ENCODE measurements around the gene JAK2.
A peak's percentile ranks its signal among the peaks of the same experiment; 100 is the strongest.
"Not testable (repeated sequence)": the region's sequence is repeated elsewhere in the genome, so short reads cannot be mapped to it uniquely, and the experiment has no call there.

Gene JAK2

DNA sequence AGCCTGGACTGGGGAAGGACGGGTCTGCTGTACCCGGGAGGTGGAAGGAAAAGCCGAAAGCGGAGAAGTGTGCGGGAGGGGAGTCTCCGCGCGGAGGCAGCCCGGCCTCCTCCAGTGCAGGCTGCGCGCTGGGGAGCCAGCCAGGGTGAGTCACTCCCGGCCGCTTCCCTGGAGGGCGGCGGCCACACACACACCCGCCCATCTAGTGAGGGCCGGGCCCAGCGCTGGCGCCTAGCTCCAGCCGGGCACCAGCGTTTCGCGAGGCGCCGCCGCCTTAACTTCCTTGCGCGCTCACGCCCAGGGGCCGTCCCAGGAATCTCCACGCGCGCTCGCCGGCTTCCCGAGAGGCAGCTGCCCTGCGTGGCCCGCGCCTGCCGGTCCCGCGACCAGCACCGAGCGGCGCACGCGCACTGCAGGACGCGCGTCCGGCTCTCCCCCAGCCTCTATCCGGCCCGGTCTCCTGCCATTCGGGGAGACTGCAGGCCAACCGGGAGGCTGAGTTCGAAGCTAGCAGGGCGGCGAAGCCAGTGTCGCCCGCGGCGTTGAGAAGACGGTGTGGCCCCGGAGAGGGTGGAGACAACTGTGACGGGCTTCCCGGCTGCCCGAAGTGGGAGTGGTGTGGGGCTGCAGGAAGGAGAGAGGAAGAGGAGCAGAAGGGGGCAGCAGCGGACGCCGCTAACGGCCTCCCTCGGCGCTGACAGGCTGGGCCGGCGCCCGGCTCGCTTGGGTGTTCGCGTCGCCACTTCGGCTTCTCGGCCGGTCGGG is at the start of gene JAK2:
Gene JAK2 (plus strand): TSS at position 652 of the 765 bp plus-strand sequence. CDS start 36,716 bp downstream, outside the sequence.
- DNase-seq, result peak; percentile 95

DNA sequence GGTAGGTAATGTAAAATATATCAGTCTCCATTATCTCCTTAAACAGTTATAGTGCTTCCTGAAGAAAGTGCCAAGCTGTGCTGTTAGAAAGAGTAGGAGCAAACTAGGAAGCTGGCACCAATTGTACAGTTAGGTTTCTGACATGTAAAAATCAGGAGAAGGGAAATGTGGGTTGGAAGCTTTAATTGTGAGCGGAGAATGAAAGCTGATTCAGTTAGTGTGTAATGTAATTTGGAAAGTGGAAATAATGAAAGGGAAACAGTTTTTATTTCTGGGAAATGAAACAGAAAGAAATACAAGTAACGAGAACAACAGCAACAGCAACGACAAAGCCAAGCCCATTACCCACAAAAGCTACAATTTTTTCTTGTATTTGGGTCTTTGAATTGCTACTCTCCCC is 48.8 kb upstream of the JAK2 start:
- DNase-seq, result no peak

DNA sequence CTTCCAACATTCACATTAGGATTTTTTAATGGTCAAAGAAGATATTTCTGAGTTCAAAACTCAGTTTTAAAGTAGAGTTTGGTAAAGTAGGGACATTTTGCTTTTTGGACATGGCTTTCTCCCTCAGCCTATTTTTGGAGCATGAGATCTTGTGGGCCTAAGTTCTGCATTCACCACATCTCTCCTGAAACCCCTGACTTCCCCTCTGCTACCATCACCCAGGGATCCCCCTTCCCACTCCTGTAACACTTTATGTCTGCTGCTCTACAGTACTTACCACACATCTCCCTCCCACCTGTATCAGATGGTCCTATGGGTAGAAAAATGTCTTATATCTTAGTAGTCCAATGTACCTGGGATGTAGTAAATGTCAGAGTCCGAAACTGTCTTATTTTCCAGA is 48.2 kb upstream of the JAK2 start:
- no peak for DNase-seq

DNA sequence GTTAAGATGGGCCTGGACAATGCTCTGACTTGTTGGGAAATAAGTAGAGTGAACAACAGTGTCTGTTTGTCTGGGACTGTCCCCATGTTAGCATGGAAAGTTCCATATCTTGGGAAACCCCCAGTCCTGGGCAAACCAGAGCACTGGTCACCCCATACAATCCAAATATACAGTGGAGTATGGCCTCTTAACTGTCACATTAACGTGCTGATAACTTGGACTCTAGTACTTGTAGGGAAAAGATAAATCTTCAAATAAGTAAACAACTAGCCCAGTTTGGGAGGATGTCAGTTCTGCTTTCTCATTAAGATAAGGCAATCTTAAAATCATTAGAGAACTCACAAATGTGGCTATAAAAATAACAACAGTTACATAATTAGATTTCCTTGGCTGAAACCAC is 47.6 kb upstream of the JAK2 start:
- no peak for DNase-seq

DNA sequence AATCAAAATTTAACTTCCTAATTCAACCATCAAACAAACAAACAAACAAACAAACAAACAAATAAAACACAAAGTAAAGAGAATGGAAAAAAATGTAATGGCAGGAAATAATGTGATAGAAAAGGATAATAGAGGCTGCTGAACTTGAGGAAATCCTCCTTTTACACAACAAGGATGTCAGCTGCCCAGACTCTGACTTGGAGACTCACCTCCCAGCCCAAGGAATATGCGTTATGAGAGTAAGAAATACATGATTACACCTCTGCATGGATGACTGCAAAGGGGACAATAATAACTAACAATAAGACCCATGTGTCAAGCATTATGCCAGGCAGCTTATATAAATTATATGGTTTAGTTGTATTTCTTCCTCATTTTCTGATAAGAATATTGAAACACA is 46.6 kb upstream of the JAK2 start:
- DNase-seq, result no peak

DNA sequence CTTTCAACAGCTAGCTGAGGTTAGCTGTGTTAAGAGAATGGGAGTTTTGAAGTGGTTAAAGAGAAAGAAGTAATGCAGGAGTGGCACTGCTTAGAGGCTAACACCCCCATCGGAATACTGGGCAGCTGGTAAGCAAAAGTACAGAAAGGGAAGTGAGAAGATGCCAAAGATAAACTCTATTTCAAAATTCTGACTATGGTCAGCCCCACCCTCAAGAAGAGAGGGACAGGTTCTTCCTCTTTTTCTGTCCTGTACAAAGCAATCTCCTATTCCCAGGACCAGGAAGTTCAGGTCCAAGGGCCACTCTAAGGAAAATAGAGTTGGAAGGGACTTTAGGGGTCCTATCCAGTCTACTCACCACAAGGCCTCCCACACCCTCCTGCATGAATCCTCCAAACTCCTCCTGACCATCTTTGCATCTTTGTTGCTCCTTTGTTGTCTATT is 45.9 kb upstream of the JAK2 start:
- DNase-seq, result no peak

DNA sequence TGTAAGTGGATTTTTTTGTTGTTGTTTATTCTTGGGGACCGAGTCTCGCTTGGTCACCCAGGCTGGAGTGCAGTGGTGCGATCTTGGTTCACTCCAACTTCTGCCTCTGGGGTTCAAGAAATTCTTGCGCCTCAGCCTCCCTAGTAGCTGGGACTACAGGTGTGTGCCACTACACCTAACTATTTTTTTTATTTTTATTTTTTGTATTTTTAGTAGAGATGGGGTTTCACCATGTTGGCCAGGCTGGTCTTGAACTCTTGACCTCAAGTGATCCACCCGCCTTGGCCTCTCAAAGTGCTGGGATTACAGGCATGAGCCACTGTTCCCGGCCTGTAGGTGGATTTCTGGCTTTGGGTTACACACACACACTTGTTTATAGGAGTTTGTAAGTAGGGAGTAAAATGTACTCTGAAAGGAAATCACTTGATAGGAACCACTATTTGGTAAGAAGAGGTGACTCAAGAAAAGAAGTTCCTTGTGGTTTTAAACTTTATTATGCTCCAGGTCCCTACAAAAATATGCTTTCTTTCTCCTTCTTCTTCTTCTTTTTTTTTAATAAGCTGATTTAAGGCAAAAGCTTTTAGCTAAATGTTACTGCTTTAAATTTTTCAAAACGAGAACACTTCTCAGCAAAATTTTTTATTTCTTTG is 42.9 kb upstream of the JAK2 start:
- not testable (repeated sequence) for DNase-seq

DNA sequence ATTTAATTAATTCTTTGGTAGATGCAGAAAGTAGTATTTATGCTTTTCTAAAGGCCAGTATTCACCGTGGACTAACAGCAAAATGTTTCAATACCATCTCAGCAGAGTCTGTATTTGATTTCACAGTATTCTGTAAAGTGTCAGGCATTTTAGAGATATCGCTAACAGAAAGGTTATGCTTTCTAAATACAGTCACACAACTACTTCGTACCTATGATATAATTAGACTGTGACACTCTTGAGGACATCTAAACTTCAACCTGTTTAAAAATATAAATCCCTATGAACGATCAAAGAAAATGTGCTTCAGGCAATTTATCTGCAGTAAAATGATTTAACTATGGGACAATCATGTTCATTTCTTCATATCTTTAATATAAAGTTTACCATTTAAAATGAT is 41.7 kb upstream of the JAK2 start:
- no peak for DNase-seq

DNA sequence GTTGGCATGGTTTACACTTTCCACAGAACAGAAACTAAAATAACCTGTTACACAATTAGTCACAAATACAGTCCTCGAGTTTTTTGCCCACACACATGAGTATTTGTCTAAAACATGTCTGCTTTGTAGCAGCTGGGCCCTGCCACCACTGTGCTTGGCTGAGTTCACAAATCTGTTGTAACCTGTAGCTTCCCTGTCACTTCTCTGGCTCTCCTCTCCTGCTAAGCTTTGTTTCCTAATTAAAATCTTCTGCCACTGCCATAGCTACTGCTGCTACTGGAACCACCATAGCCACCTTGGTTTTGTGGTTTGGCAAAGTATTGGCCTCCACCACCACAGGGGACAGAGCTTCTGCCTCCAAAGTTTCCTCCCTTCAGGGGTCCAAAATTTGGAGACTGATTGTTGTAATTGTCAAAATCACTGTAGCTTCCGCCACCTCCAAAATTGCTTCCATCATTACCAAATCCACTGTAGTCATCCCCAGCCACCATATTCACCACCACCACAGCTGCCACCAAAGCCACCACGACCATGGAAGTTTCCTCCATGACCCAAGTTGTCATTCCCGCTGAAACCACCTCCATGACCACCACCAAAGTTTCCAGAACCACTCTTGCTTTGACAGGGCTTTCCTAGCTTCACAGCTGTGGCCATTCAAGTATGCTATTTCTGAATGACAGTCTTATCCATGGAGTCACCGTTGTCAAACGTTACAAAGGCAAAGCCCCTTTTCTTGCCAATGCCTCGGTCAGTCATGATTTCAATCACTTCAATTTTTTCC is 40.5 kb upstream of the JAK2 start:
- not testable (repeated sequence) for DNase-seq

DNA sequence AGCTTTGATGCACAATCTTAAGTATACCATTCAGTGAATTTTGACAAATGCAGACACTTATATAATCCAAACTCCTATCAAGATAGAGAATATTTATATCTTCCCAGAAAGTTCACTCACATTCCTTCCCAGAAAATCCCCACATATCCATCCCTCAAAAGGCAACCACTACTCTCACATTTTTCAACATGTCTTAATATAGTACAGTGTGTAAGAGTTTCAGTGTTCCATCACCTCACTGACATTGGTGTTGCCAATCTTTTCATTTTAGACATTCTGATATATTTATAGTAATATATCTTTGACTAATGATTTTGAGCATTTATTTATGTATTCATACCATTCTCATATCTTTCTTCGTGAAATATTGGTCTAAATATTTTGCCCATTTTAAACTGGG is 38.1 kb upstream of the JAK2 start:
- no peak for DNase-seq

DNA sequence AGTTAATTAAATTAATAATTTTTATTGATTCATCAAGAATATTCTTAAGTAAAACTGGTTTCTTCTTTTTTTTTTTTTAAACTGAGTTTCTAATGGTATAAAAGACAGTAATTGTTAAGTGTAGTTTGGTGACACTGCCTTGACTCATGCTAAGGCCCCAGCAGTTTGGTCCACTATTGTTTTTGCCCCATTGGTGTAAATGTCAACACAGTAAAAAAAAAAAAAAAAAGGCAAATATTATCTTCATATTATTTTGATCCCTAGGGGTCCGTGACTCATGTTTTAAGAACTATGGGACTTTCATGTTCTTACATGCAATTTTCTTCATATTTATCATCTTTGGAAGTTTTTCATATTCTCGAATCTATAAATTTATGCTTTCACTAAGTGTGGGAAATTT is 29.2 kb upstream of the JAK2 start:
- no peak for DNase-seq

DNA sequence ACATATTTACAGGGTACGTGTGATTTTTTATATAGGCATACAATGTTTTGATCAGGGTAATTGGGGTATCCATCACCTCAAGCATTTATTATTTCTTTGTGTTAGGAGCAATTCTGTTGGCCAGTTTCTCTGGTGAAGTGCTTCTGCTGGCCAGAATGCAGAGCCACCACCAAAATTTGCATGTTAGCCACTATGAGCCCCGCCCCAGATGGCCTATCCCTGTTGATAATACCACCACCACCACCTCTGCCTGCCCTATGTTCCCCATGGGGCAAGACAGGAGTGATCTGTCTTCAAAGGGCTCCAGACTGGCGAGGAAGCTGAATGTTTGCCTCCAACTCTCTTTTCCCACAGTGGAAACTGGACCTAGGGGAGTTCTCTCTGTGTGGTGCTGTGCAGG is 26.0 kb upstream of the JAK2 start:
- no peak for DNase-seq

DNA sequence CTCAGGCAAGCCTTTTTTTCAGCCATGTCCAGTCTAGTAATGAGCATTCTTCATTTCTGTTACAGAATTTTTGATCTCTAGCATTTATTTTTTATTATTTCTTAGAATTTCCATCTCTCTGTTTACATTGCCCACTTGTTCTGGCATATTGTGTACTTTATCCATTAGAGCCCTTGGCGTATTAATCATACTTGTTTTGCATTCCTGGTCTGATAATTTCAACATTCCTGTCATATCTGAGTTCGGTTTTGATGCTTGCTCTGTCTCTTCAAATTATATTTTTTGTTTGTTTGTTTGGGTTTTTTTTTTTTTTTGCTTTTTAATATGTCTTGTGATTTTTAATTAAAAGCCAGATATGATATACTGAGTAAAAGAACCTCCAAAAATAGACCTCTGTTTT is 23.0 kb upstream of the JAK2 start:
- no peak for DNase-seq

DNA sequence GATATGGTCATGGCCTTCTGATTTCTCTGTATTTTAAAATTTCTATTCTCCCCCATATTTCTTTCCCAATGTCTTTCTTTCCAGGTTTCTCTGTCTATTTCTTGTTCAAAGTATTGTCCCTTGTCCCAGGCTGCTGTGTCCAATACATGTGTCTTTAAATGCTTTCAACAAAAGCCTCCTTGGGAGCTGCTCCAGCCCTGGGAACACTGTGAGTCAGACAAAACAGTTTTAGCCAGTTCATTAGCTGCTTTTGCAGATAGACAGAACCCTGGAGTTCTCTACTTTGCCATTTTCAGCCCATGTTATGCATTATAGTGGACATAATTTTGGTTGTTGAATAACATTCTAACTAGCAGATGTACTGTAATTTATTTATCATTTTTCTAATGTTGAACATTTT is 20.5 kb upstream of the JAK2 start:
- no peak for DNase-seq

DNA sequence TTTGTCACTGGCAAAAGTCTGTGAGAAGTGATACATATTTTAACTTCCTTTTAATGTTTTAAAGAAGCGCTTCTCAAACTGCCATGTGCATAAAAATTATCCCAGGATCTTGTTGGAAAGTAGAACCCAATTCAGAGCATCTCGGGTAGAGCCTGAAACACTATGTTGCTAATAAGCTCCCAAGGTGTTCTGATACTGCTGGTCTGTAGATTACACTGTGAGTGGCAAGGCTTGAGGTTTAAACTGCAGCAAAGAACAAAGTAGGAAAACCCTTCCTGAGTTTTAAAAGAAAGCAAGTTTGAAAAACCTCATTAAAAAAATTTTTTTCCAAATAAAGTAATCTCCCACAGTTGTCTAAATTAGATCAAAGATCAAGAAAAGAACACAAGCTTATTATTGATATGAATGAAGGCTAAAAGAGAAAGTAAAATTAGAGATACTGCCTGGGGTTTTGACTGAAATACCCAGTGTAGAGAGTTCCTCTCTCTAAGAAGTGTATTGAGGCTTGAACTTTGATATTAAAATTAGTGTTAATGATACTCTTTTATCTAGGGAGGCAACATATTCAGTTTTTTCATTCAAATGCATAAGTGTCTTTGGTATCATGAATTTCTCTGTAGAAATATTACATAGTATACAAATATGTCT is 19.8 kb upstream of the JAK2 start:
- no peak for DNase-seq

DNA sequence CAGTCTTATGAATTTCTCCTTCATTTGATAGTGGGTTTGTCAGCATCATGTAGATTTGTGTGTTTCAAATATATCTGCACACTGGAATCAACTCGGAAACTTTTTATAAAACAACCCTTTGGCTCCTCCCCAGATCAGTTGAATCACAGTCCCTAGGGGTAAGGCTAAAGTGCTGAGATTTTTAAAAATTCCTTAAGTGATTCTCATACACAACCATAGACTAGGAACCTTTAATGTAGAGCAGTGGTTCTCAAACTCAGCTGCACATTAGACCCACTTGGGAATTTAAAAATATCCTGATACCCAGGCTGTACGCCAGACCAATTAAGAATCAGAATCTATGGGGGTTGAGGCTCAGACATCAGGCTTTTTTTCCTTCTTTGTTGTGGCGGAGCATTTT is 17.5 kb upstream of the JAK2 start:
- DNase-seq, result no peak

DNA sequence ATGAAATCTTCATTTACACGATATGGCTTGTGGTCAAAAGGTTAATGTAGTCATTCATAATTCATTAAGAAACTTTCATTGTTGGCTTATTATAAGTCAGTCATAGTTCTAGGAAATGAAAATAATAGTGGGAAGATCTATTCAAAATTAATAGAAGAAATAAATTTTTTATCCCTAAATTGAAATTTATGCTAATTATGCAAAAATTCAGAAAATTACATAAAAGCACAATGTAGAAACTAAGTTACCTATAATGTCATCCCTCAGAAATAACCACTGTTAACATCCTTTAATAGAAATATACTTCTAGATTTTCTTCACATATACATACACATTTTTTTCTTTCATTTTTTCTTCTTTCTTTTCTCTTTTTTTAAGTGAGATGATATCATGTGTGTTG is 15.9 kb upstream of the JAK2 start:
- no peak for DNase-seq

DNA sequence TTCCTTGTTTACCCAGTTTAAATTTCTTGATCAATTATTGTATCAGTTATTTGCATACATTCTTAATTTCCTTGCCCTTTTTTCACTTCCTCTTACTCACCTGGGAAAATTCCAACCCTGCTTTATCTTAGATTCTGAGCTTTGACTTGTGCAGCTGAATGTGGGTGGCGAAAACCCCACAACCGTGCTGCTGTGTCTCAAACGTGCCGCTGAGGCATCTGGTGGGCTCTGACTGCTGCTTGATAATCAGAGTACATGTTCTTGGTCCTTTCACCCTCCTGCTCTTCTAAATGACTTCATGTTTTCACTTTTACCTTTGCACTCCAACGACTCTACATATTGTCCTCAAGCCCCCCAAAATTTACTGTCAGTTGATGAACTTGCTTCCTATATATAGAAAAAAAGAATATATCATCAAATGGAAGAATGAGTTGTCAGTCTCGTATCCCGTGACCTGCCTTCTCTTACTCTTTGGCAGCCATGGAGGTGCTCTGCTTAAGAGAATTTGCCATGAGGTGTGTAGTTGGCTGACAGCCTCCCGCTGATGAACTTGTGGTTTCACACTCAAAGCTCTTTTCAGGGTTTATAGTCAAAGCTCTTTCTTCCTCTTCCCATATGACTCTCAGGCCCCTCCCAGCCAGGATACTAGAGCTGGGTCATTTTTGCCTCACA is 14.0 kb upstream of the JAK2 start:
- DNase-seq, result no peak

DNA sequence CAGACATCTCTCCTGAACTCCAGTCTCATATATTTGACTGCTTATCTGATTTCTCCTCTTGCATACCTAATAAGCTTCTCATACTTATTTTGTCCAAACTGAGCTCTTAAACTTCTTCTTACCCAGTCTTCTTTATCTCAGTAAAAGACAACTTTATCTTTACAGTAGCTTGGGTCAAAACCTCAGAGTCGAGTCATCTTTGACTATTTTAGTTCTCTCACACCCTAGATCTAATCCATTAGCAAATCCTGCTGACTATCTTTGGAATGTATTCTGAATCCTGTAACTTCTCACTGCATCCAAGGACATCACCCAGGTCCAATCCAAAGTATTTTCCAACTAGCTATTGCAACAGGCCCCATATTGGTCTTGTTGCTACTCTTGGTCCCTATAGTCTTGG is 11.8 kb upstream of the JAK2 start:
- DNase-seq, result no peak

DNA sequence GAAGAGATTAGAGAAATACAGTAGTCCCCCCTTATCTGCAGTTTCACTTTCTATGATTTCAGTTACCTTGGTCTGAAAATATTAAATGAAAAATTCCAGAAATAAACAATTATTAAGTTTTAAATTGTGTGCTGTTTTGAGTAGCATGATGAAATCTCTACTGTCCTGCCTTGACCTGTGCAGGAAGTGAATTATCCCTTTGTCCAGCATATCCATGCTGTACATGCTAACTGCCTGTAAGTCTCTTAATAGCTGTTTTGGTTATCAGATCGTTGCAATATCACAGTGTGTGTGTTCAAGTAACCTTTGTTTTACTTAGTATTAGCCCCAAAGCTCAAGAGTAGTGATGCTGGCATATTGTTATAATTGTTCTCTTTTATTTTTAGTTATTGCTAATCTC is 11.2 kb upstream of the JAK2 start:
- no peak for DNase-seq

DNA sequence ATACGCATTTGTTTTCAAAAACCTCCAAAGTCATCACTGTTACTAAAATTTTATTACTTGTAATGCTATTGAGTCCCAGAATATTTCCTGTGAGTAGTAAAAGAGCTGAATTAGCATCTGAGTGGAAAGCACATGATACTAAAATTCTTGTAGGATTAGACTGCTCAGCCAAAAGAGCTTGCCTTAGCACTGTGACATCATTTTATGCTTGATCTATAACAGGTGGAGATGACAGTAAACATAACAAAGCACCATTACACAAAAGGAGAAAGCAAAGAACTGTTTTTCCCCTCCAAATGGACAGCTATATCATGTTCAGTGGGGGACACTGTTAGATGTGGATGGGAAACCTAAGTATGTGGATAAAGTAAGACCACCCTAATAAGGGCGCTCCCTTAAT is 5.8 kb upstream of the JAK2 start:
- DNase-seq, result no peak

DNA sequence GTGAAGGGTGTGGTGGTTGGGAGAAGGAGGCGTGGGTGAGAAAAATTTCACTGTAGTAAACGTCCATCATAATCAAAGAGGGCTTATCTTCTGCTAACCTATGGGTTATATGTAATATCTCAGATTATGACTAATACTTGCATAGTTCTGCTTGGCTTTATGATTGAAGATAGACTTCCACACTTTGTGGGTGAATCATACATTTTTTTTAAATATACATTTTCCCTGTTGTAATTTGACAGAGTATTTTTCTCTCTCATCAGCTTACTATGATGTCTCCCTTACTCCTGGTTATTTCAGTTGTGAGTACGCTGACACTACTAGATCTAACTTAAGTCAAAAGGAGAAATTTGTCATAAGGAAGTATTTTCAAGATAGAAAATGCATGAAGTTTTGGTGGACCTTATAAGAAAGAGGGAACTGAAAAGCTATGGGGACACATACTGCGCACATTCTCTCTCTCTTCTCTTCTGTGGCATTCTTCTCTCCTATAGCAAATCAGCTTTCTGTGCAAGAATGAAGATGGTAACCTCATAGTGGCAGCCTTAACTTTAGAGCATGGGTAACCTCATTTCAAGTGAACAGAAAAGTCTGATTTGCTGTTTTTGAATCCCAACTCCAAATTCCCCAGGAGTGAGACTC is 4.9 kb upstream of the JAK2 start:
- DNase-seq, result no peak
